Thyroid gland (tissue), 4 donors: ENCODE data around the gene CLIC5.

ENCODE experiments used
- POLR2A ChIP-seq, 2 donors: fragments of 450-650 bp; IDR thresholded peaks; one replicate each; pipeline ENCODE4 v1.6.1; 2017; ENCODE audit warnings: antibody characterized with exemption in 2 of 2, mild to moderate bottlenecking in 2 of 2, moderate library complexity in 1 of 2
- TF ChIP-seq, protein P1 (sequence below), 6 experiments: fragments of 200-600 bp in 3 of 6; fragments of 450-650 bp in 3 of 6; sonication (generic) in 3 of 6; IDR thresholded peaks; one replicate each; pipeline ENCODE4 v1.5.1; 2016 to 2019; ENCODE audit warnings: antibody characterized with exemption in 6 of 6, mild to moderate bottlenecking in 2 of 6, inconsistent platforms in 1 of 6, moderate library complexity in 1 of 6

DNA sequence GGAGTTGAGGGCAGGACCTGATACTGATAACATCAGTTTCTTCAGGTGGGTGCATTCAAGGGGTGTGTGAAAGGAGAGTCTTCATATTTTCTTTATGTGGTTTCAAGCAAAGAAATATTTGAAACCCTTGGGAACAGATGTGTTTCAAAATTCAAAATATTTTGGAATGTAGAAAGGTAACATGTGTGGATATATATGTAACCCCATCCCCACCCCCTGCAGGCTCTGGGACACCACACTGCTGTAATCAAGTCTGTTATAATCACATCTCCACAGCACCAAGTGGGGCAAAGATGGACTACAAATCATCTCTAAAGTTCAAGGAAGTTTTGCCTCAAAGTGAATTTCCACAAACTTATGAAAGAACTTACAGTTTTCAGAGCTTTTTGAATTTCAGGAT lies 41.1 kb downstream of the CLIC5 start:
- TF ChIP-seq, protein P1, sequence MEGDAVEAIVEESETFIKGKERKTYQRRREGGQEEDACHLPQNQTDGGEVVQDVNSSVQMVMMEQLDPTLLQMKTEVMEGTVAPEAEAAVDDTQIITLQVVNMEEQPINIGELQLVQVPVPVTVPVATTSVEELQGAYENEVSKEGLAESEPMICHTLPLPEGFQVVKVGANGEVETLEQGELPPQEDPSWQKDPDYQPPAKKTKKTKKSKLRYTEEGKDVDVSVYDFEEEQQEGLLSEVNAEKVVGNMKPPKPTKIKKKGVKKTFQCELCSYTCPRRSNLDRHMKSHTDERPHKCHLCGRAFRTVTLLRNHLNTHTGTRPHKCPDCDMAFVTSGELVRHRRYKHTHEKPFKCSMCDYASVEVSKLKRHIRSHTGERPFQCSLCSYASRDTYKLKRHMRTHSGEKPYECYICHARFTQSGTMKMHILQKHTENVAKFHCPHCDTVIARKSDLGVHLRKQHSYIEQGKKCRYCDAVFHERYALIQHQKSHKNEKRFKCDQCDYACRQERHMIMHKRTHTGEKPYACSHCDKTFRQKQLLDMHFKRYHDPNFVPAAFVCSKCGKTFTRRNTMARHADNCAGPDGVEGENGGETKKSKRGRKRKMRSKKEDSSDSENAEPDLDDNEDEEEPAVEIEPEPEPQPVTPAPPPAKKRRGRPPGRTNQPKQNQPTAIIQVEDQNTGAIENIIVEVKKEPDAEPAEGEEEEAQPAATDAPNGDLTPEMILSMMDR (IDR thresholded peaks at IDR 0.05) = no peak
- no peak for TF ChIP-seq POLR2A (IDR thresholded peaks at IDR 0.05)
